OCI-LY7 (cell line): ENCODE results near the gene NWD2.

Experiments
- CTCF ChIP-seq: fragments of 200-600 bp; sonication (generic); conservative IDR thresholded peaks from 2 replicates; pipeline ENCODE4 v1.5.1; 2014; ENCODE audit warnings: mild to moderate bottlenecking, antibody characterized with exemption, low read length, moderate library complexity, mixed read lengths
- EZH2phosphoT487 ChIP-seq: fragments of 200-600 bp; sonication (generic); IDR thresholded peaks from 2 replicates; pipeline ENCODE4 v1.6.1; 2018; ENCODE audit warnings: low read depth, borderline replicate concordance, mild to moderate bottlenecking, mixed run types, antibody characterized with exemption, low read length, moderate library complexity, mixed read lengths

- no peak for TF ChIP-seq CTCF
- no peak for TF ChIP-seq EZH2phosphoT487
These were observed 218.7 kb downstream of the NWD2 start for GRCh38 chr4:37463033-37463856.
